ENCODE measurements around the gene TBC1D16. TPM values are rescaled to one million over a fixed set of nuclear protein-coding genes. Genes with fewer than 3 reads are reported as not detected.

TBC1D16 gene
- total RNA-seq, 1 experiment from 2014 or later = 21.1 TPM

- BruUV-seq (replicated peaks) = no TSS peak
- Mint-ChIP-seq H3K36me3 (ENCODE audit: insufficient read depth, unreplicated experiment) (peaks cover 38% of the 10 kb centered on the region), H3K4me3 (ENCODE audit: unreplicated experiment) (no peak overlapping the region), H3K4me1 (ENCODE audit: insufficient read depth, unreplicated experiment) (peaks cover 7% of the 10 kb centered on the region), H3K27me3 (ENCODE audit: insufficient read depth, unreplicated experiment) (no peaks in the 10 kb centered on the region), H3K9me3 (ENCODE audit: unreplicated experiment) (no peaks in the 10 kb centered on the region), H3K27ac (ENCODE audit: low read depth, unreplicated experiment) (no peak overlapping the region)
- DNase-seq (ENCODE audit: unreplicated experiment) = peak; percentile 81
- TF ChIP-seq CTCF (IDR thresholded peaks at IDR 0.05; ENCODE audit: unreplicated experiment) = peak; percentile 93
- POLR2A ChIA-PET = interaction anchor here (0.8 to 2.4 kb wide), 9 partner anchors 9 to 162 kb away, joined by 3 to 11 read pairs (median 5); no protein-coding TSS in a partner anchor
- intact Hi-C loops (cut with micrococcal nuclease) = loop anchor here (1.0 to 2.0 kb wide), 3 partner anchors 27 to 244 kb away; partner anchors contain the start of gene TBC1D16
- CTCF ChIA-PET = interaction anchor here (0.6 to 5.1 kb wide), 24 partner anchors 9 to 837 kb away, joined by 3 to 49 read pairs (median 4); no protein-coding TSS in a partner anchor
Observed at GRCh38 chr17:80008383-80008840, 27.3 kb downstream of the TBC1D16 start.

GRCh38 chr17:80007939-80008338 is 27.7 kb downstream of the TBC1D16 start:
- ChIA-PET POLR2A (interaction anchor here (0.8 to 2.4 kb wide), 8 partner anchors 10 to 138 kb away, joined by 3 to 11 read pairs (median 5); no protein-coding TSS in a partner anchor), CTCF (interaction anchor here (0.6 to 5.1 kb wide), 18 partner anchors 9 to 754 kb away, joined by 3 to 49 read pairs (median 5); no protein-coding TSS in a partner anchor)
- H3K27me3 Mint-ChIP-seq (ENCODE audit: insufficient read depth, unreplicated experiment) = no peaks in the 10 kb centered on the region
- no peak for DNase-seq (ENCODE audit: unreplicated experiment)
- BruUV-seq (replicated peaks) = no TSS peak
- H3K36me3 Mint-ChIP-seq (ENCODE audit: insufficient read depth, unreplicated experiment) = peaks cover 34% of the 10 kb centered on the region
- no peak overlapping the region for H3K4me3 Mint-ChIP-seq (ENCODE audit: unreplicated experiment)
- intact Hi-C loops (cut with micrococcal nuclease) = loop anchor here (1.0 to 2.0 kb wide), 3 partner anchors 27 to 245 kb away; partner anchors contain the start of gene TBC1D16
- no peak overlapping the region for H3K27ac Mint-ChIP-seq (ENCODE audit: low read depth, unreplicated experiment)
- TF ChIP-seq CTCF (IDR thresholded peaks at IDR 0.05; ENCODE audit: unreplicated experiment) = no peak
- peaks cover 7% of the 10 kb centered on the region for H3K4me1 Mint-ChIP-seq (ENCODE audit: insufficient read depth, unreplicated experiment)
- H3K9me3 Mint-ChIP-seq (ENCODE audit: unreplicated experiment) = no peaks in the 10 kb centered on the region

DNA sequence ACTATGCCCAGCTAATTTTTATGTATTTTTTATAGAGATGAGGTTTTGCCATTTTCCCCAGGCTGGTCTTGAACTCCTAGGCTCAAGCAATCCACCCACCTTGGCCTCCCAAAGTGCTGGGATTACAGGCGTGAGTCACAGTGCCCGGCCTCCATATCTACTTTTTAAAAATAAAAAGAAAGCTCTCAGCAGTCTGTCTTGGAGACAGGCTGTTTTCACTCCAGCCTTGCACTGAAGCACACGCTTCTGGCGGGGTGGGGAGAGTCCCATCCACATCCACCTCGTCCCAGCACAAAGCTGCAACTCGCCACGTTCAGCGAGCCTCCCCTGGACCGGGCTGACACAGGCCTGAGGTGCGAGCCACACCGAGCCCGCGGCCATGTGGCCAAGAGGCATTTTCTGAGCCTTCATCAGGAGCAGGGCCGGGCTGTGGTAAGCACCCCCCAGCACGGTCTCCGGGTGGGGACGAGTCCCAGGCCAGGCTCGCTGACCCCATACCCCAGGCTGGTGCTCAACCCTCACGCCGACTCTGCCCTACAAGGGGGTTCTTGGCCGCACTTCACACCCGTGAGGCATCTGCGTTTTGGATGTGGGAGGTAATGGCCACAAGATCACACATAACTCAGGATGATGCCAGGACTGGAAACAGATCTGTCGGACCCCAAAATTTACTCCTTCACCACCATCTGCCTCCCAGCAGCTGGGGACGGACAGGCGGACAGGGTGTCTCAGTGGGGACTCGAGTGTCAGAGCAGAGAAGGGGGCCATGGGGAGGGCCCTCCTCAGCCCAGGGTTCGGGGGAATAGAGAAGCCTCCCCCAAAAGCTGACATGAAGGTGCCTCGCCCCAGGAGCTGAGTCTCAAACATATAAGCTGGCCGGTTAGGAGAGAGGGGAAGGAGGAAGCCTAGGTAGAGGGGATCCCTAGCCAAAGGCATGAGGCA is 28.6 kb downstream of the TBC1D16 start:
- Mint-ChIP-seq H3K27me3 (ENCODE audit: insufficient read depth, unreplicated experiment) (no peaks in the 10 kb centered on the region), H3K9me3 (ENCODE audit: unreplicated experiment) (no peaks in the 10 kb centered on the region), H3K4me1 (ENCODE audit: insufficient read depth, unreplicated experiment) (peaks cover 7% of the 10 kb centered on the region), H3K4me3 (ENCODE audit: unreplicated experiment) (no peak overlapping the region), H3K36me3 (ENCODE audit: insufficient read depth, unreplicated experiment) (peaks cover 28% of the 10 kb centered on the region), H3K27ac (ENCODE audit: low read depth, unreplicated experiment) (no peak overlapping the region)
- no peak for TF ChIP-seq CTCF (IDR thresholded peaks at IDR 0.05; ENCODE audit: unreplicated experiment)
- POLR2A ChIA-PET = interaction anchor here (0.5 to 2.4 kb wide), 4 partner anchors 22 to 215 kb away, joined by 3 to 11 read pairs (median 6); no protein-coding TSS in a partner anchor
- CTCF ChIA-PET = interaction anchor here (0.5 to 5.1 kb wide), 22 partner anchors 9 to 1971 kb away, joined by 3 to 49 read pairs (median 4); partner anchors contain the start of gene ASPSCR1
- DNase-seq (ENCODE audit: unreplicated experiment) = no peak
- intact Hi-C loops (cut with micrococcal nuclease) = no loop called here
- no TSS peak for BruUV-seq (replicated peaks)

GRCh38 chr17:80006339-80006720 is 29.3 kb downstream of the TBC1D16 start:
- no peak for TF ChIP-seq CTCF (IDR thresholded peaks at IDR 0.05; ENCODE audit: unreplicated experiment)
- no peaks in the 10 kb centered on the region for H3K27me3 Mint-ChIP-seq (ENCODE audit: insufficient read depth, unreplicated experiment)
- POLR2A ChIA-PET = no interaction called here
- peaks cover 7% of the 10 kb centered on the region for H3K4me1 Mint-ChIP-seq (ENCODE audit: insufficient read depth, unreplicated experiment)
- intact Hi-C loops (cut with micrococcal nuclease) = no loop called here
- H3K36me3 Mint-ChIP-seq (ENCODE audit: insufficient read depth, unreplicated experiment) = peaks cover 23% of the 10 kb centered on the region
- no TSS peak for BruUV-seq (replicated peaks)
- CTCF ChIA-PET = interaction anchor here (0.5 to 5.1 kb wide), 22 partner anchors 8 to 834 kb away, joined by 3 to 49 read pairs (median 4); no protein-coding TSS in a partner anchor
- H3K4me3 Mint-ChIP-seq (ENCODE audit: unreplicated experiment) = no peak overlapping the region
- no peaks in the 10 kb centered on the region for H3K9me3 Mint-ChIP-seq (ENCODE audit: unreplicated experiment)
- DNase-seq (ENCODE audit: unreplicated experiment) = no peak
- H3K27ac Mint-ChIP-seq (ENCODE audit: low read depth, unreplicated experiment) = no peak overlapping the region
